Activated naive CD4-positive, alpha-beta T cell treated with anti-CD3 and anti-CD28 coated beads, Interleukin-2, amount 10 ng/mL, durations not matched to agents 7 days and 5 days (primary cell): ENCODE measurements around the gene TMEM212.

Experiments
- CTCF ChIA-PET: fragments of 350-600 bp; sonication (Branson Sonifier 250); formaldehyde crosslinking; loops from one replicate; lab custom pipeline; 2021; ENCODE audit warnings: antibody characterized with exemption; lab: Charles Lee
- DNase-seq: peaks from one replicate; pipeline ENCODE4 v3.0.0-alpha.2; 2020
- H3K27ac Mint-ChIP-seq: one replicate; pipeline ENCODE4 v1.8.0; 2021; ENCODE audit warnings: mild to moderate bottlenecking, moderate library complexity, mixed read lengths
- H3K27me3 Mint-ChIP-seq: one replicate; pipeline ENCODE4 v1.8.0; 2021; ENCODE audit warnings: mild to moderate bottlenecking, mixed read lengths
- H3K36me3 Mint-ChIP-seq: one replicate; pipeline ENCODE4 v1.8.0; 2021; ENCODE audit warnings: mixed read lengths
- H3K4me1 Mint-ChIP-seq: one replicate; pipeline ENCODE4 v1.8.0; 2021; ENCODE audit warnings: mixed read lengths
- H3K4me3 Mint-ChIP-seq: one replicate; pipeline ENCODE4 v1.8.0; 2021; ENCODE audit warnings: mild to moderate bottlenecking, moderate library complexity, mixed read lengths
- H3K9me3 Mint-ChIP-seq: one replicate; pipeline ENCODE4 v1.8.0; 2021; ENCODE audit warnings: mixed read lengths

Gene TMEM212

DNA sequence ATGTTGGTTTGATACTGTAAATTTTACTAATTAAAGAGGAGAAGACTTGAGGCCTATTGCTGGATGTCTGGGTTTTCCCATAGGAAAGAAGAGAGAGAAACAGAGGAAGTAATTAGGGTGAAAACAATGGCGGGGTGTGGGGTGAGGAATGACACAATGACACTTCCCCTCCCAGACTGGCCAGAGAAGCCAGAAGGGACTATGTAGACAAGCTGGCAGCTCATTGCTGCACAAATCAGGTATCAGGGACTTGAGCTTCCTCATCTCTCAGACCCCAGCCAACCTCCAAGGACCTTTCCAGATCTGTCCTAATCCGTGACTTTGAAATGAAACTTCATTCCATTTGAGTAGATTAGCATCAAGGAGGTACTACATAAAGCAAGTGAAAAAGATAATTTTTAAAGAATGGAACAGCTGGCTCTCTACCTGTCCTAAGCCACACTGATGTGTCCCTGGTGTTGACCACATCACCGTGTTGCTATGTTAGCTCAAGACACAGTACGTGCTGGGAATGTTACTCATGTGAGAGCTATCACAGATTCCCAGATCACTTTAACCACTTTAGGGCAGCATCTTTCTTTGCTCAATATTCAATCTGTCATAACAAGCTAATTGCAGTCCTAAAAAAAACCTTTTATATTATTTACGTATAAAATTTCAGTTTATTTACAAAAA is 22.2 kb downstream of the TMEM212 start:
- CTCF ChIA-PET, result interaction anchor here (0.7 kb wide), 1 partner anchor 9 kb away, joined by 3 read pairs; no protein-coding TSS in a partner anchor
- H3K4me1 Mint-ChIP-seq, result no peaks in the 10 kb centered on the region
- no peak for DNase-seq
- H3K36me3 Mint-ChIP-seq, result no peaks in the 10 kb centered on the region
- H3K27me3 Mint-ChIP-seq, result peaks cover 11% of the 10 kb centered on the region
- no peak overlapping the region for H3K4me3 Mint-ChIP-seq
- no peaks in the 10 kb centered on the region for H3K9me3 Mint-ChIP-seq
- no peak overlapping the region for H3K27ac Mint-ChIP-seq

DNA sequence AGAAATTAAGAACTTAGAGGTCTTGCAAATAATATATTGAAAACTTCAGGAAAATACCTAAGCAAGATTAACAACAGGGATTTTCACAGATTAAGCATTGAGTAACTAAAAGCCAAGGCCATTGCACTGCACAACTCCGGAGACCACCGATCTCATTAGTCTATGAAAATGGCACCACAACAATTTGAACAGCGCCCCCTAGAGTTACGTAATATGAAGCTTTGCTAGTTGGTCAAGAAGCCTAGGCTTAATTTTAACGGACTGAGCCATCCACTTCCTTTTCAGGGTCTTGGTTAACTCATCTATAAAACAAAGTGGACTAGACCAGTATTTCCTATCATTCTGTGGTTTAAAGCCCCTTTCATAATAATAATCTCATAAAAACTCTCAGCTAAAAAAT is 24.8 kb downstream of the TMEM212 start:
- CTCF ChIA-PET, result no interaction called here
- no peaks in the 10 kb centered on the region for H3K9me3 Mint-ChIP-seq
- H3K36me3 Mint-ChIP-seq, result no peaks in the 10 kb centered on the region
- peaks cover 6% of the 10 kb centered on the region for H3K27me3 Mint-ChIP-seq
- H3K27ac Mint-ChIP-seq, result no peak overlapping the region
- no peaks in the 10 kb centered on the region for H3K4me1 Mint-ChIP-seq
- no peak overlapping the region for H3K4me3 Mint-ChIP-seq
- no peak for DNase-seq

DNA sequence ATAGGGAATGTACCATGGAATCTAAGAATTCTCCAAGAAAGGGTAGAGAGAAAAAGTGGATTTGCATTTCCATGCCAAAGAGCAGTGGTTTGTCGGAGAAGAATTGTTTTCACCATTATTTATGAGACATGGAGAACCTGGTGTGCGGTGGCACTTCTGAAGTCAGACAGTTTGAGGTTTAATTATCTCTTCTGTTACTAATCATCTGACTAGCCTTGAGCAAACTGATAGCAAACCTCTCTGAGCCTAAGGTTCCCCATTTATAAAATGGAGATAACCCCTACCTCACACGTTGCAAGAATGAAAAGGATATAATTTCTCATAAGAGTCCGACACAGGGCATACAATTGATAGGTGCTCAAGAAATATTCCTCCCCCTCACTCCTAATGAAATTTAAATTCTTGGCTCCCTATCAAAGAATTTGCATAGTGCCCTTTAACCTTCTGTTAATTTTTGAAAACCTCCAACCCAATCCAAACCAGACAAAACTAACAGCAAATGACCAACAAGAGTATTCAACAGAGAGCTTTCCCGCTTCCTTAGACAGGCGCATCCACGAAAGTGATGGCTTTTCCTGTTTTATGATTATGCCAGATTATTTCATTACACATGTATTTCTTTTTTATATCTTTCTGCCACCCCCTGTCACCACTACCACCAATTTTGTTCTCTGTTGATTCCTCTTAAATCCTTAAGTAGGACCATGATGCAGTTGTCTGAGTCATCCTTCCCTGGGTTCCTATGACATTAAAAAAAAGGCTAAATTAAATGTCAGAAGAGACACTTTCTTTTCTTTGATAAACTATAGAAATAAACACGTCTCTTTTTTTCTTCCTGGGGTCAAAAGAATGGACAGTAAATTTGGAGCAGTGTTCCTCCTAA is 28.5 kb downstream of the TMEM212 start:
- Mint-ChIP-seq H3K27ac (no peak overlapping the region), H3K9me3 (no peaks in the 10 kb centered on the region), H3K4me1 (no peaks in the 10 kb centered on the region), H3K36me3 (no peaks in the 10 kb centered on the region), H3K27me3 (peaks cover 10% of the 10 kb centered on the region), H3K4me3 (no peak overlapping the region)
- CTCF ChIA-PET, result no interaction called here
- no peak for DNase-seq

DNA sequence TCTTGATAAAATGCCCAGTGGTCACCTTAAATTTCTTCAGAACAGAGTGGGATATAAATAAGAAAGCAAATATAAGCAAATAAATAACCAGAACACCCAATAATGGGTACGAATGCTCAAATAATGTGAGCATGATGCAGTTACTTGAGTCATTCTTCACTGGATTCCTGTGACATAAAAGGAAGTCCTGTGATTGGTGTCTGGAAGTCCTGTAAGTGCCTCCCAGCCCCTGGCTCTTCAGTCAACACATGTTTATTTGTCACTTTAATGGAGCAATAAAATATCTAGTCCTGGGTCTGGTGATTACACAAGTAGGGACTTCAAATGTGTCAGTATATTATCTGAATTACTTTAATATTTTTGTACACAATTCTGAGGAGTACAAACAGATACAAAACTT is 30.4 kb downstream of the TMEM212 start:
- Mint-ChIP-seq H3K4me1 (no peaks in the 10 kb centered on the region), H3K4me3 (no peak overlapping the region), H3K9me3 (no peaks in the 10 kb centered on the region), H3K27ac (no peak overlapping the region), H3K36me3 (no peaks in the 10 kb centered on the region), H3K27me3 (peaks cover 10% of the 10 kb centered on the region)
- CTCF ChIA-PET, result no interaction called here
- DNase-seq, result no peak

DNA sequence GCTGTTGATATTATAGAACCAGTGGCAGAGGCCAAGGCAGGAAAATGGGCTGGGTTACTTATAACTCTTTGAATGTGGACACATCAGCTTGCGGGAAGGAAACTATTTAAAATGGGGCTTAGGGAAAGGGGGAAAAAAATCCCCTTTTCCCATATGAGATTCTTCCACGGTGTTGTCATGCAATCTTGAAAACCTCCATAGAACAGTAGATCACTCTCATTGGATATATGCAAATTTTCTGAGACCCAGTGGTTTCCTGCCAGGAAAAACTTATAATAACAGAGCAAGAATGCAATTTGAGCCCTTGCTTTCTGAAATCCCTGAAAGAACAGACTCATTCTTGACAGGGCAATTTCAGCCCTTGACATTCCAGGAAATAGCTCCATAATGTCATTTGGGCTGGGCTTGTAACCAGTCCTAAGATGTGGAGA is 31.1 kb downstream of the TMEM212 start:
- CTCF ChIA-PET, result no interaction called here
- DNase-seq, result no peak
- Mint-ChIP-seq H3K27ac (no peak overlapping the region), H3K4me1 (no peaks in the 10 kb centered on the region), H3K9me3 (no peaks in the 10 kb centered on the region), H3K36me3 (no peaks in the 10 kb centered on the region), H3K4me3 (no peak overlapping the region), H3K27me3 (peaks cover 10% of the 10 kb centered on the region)

DNA sequence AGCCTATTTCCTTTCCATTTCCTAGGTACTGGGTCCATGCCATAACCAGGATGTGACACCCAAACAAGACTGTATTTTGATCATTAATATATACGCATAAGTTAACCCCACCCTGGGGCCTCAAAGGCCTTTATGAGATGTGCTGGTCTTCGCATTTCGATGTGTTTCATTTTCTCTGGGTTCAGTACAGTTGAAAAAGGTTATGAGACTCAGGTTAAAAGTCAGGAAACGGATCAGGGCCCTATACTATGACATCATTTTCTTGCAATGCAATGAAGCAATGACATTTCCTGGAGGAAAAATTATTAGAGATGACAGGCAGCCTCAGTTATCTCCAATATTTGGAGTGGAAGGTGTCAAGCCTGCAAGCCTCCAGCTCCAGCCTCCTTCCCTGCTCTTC is 31.7 kb downstream of the TMEM212 start:
- CTCF ChIA-PET, result no interaction called here
- no peaks in the 10 kb centered on the region for H3K9me3 Mint-ChIP-seq

DNA sequence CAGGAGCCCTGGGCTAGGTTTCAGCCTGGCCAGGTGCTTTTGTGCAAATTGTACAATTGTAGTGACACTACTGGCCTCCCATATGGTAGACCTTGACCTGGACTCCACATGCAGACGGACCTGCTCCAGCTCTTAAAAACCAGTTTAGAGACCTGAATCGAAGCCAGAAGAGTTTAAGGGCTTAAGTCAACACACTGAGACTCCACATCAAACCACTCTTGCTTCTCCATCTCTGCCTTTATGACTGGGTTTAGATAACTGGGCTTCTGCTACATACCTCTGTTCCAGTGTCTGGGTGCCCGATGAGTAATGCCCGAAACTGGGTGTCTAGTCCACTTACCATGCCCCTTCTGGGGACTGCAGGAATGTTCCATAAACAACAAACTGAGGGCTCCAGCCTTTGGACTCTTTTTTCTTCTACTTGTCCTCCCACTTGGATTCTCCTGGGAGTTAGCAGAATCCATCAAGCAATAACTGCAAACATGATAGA is 32.8 kb downstream of the TMEM212 start:
- H3K4me1 Mint-ChIP-seq, result no peaks in the 10 kb centered on the region
- CTCF ChIA-PET, result no interaction called here
- H3K36me3 Mint-ChIP-seq, result no peaks in the 10 kb centered on the region
- H3K9me3 Mint-ChIP-seq, result no peaks in the 10 kb centered on the region
- no peak overlapping the region for H3K4me3 Mint-ChIP-seq
- H3K27me3 Mint-ChIP-seq, result peaks cover 14% of the 10 kb centered on the region
- no peak overlapping the region for H3K27ac Mint-ChIP-seq
- no peak for DNase-seq

More for the DNA sequence above, 31.7 kb downstream of the TMEM212 start:
- Mint-ChIP-seq H3K4me1 (no peaks in the 10 kb centered on the region), H3K27ac (no peak overlapping the region), H3K4me3 (no peak overlapping the region), H3K27me3 (peaks cover 14% of the 10 kb centered on the region), H3K36me3 (no peaks in the 10 kb centered on the region)
- DNase-seq, result no peak

DNA sequence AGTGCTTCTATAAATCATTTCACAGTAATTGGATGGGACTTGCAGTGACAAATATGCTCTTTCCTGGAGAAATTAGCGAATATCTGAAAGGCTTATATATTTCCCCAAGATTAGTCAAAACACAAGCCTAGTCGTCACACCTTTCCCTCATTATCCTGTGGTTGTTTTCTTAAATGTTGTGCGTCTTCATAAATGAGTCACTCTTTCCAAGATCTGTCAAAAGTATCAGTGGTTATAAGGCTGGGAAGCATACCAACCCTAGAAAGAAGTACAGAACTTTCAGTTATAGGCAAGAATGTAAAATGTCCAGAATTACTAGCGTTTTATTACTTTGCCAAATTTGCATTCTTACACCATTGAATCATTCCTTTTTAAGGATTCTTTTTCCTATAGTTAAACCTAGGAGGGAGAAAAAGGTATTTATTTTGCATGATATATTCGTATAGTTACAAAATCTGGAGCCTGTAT is 33.6 kb downstream of the TMEM212 start:
- Mint-ChIP-seq H3K9me3 (no peaks in the 10 kb centered on the region), H3K4me3 (no peak overlapping the region), H3K27ac (no peak overlapping the region), H3K36me3 (no peaks in the 10 kb centered on the region), H3K27me3 (peaks cover 14% of the 10 kb centered on the region), H3K4me1 (no peaks in the 10 kb centered on the region)
- CTCF ChIA-PET, result no interaction called here
- DNase-seq, result no peak

DNA sequence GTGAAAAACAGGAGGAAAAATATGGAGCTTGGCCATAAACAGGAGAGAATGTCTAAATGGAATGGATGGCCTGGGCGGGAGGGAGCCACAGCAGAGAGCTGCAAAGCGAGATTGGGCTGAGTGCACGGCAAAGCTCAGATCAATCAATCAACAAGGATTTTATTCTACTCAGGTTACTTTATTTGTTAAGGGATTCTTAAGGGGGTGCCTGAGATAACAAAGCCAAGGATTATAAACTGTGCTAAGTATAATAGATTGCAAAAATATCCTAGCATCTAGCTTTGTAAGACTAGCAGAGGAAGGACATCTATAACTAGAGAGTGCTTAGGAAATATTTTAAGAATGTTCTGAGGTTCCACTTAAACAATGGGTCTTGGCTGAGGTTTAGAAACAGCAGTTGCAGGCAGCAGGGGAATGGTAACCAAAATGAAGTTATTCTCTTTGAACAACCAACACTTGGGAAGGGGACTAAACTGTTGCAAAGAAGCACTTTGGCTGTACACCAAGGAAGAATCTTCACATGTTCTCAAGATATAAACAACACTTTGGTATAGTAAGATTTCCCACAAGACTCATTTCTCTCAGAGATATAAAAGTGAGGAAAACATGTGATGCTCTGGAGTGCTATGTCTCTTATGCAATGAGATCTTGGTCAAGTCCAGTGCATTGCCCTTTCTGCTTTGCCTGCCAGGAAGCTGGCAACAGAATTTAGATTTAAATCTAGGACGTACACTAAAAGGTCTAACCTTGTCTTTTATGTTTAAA is 35.5 kb downstream of the TMEM212 start:
- no peaks in the 10 kb centered on the region for H3K36me3 Mint-ChIP-seq
- no peaks in the 10 kb centered on the region for H3K9me3 Mint-ChIP-seq
- H3K27ac Mint-ChIP-seq, result no peak overlapping the region
- peaks cover 10% of the 10 kb centered on the region for H3K27me3 Mint-ChIP-seq
- CTCF ChIA-PET, result no interaction called here
- no peak for DNase-seq
- H3K4me1 Mint-ChIP-seq, result no peaks in the 10 kb centered on the region
- no peak overlapping the region for H3K4me3 Mint-ChIP-seq

DNA sequence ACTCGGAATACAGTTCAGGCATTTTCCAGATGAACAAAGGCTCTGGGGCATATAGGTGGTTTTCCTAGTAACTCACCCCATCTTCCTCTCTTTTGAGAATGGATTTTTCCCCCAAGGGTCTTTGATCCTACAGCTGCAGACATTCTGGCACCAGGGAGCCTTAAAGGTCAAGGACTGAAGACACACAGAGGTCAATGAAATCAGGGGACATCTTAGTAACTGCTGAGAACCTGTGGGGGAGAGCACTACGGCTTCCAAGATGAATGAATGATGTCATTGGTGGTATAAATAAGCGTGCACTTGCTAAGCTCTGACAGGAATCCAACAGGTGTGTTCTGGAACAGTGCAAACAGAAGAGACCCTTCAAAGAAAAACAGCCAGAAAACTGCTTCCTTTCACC is 36.3 kb downstream of the TMEM212 start:
- Mint-ChIP-seq H3K4me3 (no peak overlapping the region), H3K9me3 (no peaks in the 10 kb centered on the region), H3K27me3 (peaks cover 12% of the 10 kb centered on the region), H3K36me3 (no peaks in the 10 kb centered on the region), H3K27ac (no peak overlapping the region), H3K4me1 (no peaks in the 10 kb centered on the region)
- CTCF ChIA-PET, result no interaction called here
- DNase-seq, result no peak

DNA sequence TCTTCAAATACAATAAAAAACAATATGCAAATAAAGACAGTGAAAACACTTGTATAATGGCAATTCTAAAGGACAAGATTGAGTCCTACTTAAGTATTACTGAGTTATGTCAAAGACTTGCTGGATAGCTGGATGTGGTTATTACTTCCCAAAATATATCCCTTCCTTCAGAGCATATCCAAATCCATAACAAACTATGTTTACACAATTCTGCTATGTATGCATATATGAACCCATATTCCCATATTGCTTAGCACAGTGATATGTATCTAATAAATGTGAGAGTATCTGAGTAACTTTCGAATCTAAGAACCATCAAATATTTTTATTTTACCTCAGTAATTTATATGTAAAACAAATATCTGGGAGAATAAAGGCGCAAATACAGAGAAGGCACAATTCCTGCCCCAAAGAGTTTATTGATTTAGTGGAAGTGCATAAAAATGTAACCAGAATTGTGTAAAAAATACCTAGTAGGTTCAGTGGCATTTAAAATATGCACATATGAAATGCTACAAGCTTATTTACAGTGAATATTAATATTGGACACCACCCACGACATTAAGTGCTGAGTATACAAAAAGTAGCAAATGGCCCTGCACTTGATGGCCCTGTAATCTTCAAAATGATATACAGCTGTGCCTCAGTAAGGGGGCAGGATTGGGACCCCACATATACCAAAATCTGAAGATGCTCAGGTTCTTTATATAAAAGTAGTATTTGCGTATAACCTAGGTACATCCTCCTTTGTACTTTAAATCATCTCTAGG is 37.1 kb downstream of the TMEM212 start:
- no peaks in the 10 kb centered on the region for H3K36me3 Mint-ChIP-seq

DNA sequence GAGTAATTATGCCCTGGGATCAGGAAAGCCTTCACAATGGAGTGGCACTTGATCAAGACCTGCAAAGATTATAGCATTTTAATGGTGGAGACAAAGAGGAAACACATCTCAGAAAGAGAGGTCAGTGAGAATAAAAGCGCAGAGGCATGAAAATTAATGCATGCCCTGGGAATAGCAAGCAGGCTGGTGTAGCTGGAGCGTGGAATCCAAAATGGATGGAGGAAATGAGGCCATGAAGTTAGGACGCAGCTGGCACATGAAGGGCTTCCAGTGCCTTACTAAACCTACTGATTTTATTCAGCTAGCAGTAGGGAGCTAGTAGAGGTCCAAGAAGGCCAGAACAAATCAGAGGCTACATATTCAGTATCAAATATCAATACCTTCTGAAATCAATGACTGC is 38.1 kb downstream of the TMEM212 start:
- no peaks in the 10 kb centered on the region for H3K36me3 Mint-ChIP-seq
- H3K27me3 Mint-ChIP-seq, result peaks cover 11% of the 10 kb centered on the region
- H3K27ac Mint-ChIP-seq, result no peak overlapping the region
- CTCF ChIA-PET, result no interaction called here
- no peaks in the 10 kb centered on the region for H3K9me3 Mint-ChIP-seq
- no peaks in the 10 kb centered on the region for H3K4me1 Mint-ChIP-seq
- no peak for DNase-seq
- H3K4me3 Mint-ChIP-seq, result no peak overlapping the region

More for the DNA sequence above, 37.1 kb downstream of the TMEM212 start:
- Mint-ChIP-seq H3K4me1 (no peaks in the 10 kb centered on the region), H3K4me3 (no peak overlapping the region), H3K27me3 (peaks cover 16% of the 10 kb centered on the region), H3K27ac (no peak overlapping the region), H3K9me3 (no peaks in the 10 kb centered on the region)
- no peak for DNase-seq
- CTCF ChIA-PET, result no interaction called here

DNA sequence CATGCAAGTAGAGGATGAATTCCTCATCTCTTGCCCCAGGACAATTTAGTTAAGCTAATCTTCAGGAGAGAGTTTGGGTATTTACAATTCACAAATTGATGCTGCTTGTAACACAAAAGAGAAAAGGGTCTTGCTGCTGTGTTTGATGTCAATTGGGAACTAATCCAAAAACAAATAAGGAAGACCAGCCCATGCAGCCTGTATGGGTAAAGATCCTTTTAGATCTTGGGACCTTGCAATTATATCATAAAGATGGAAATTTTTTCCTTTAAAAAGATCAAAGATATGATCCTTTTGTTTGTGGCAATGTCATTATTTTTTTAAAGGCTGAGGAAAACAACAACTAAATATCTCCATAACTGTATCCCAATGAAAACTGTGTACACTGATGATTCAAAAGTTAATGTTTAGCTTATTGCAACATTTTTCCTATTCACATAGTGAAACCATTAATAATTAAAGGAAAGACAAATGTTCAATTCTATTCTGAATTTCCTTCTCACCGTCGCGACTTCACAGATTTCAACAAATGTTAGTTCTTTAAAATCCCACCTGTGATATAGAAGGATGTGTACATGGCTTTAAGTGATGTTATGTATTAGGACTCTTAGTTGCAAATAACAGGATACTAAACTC is 40.2 kb downstream of the TMEM212 start:
- CTCF ChIA-PET, result no interaction called here
- Mint-ChIP-seq H3K9me3 (no peaks in the 10 kb centered on the region), H3K27me3 (peaks cover 11% of the 10 kb centered on the region), H3K36me3 (no peaks in the 10 kb centered on the region), H3K4me3 (no peak overlapping the region), H3K27ac (no peak overlapping the region), H3K4me1 (no peaks in the 10 kb centered on the region)
- DNase-seq, result no peak
